Measurements from ENCODE around the gene EBLN2.

The EBLN2 gene

DNA sequence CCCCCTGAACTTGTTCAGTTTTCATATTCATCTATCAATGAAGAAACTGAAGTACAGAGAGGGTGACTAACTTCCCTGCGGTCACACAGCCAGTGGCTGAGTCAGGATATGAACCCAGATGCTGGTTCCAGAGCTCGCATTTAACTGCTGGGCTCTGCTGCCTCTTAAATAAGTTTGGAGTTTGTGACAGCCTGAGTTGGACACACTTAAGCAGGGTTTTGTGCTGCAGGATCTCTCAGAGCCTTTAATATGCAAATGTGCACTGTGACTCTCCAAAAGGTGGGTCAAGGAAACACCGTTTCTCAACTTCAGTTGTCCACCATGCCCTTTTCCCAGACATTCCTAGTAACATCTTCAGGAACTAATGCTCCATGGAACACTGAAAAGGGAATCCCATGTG is 45.8 kb downstream of the EBLN2 start:
- DNase-seq (no peak), ATAC-seq (no peak)

GRCh38 chr3:73107676-73108187 is 46.3 kb downstream of the EBLN2 start:
- DNase-seq (no peak), ATAC-seq (no peak)

- no peak for ATAC-seq
Measured at GRCh38 chr3:73108750-73109149, 47.3 kb downstream of the EBLN2 start.

GRCh38 chr3:73110530-73110929 is 49.1 kb downstream of the EBLN2 start:
- ATAC-seq (no peak), DNase-seq (no peak)

More at GRCh38 chr3:73108750-73109149, 47.3 kb downstream of the EBLN2 start:
- DNase-seq, result no peak
